ENCODE results near the gene RPS6KB2.

Gene RPS6KB2

GRCh38 chr11:67428052-67429001, at the start of gene RPS6KB2:
Gene RPS6KB2 (plus strand): TSS chr11:67428494. CDS start chr11:67428546, 52 bp downstream.
- in situ Hi-C loops (cut with HindIII; ENCODE audit: low pct_ligation_motif_present, low pct_unique_long_range_greater_than_20kb, low sequenced_read_pairs): no loop called here

GRCh38 chr11:67378544-67378943, 49.8 kb upstream of the RPS6KB2 start:
- DNase-seq: no peak
- in situ Hi-C loops (cut with HindIII; ENCODE audit: low pct_ligation_motif_present, low pct_unique_long_range_greater_than_20kb, low sequenced_read_pairs): no loop called here

More at GRCh38 chr11:67428052-67429001, at the start of gene RPS6KB2:
- peak; percentile 95 for DNase-seq

- in situ Hi-C loops (cut with HindIII; ENCODE audit: low pct_ligation_motif_present, low pct_unique_long_range_greater_than_20kb, low sequenced_read_pairs): no loop called here
- no peak for DNase-seq
Measured at GRCh38 chr11:67379061-67380058, 48.9 kb upstream of the RPS6KB2 start.

- in situ Hi-C loops (cut with HindIII; ENCODE audit: low pct_ligation_motif_present, low pct_unique_long_range_greater_than_20kb, low sequenced_read_pairs): no loop called here
- DNase-seq: no peak
Measured at GRCh38 chr11:67381244-67381972, 46.9 kb upstream of the RPS6KB2 start.

- DNase-seq: peak; percentile 72
- in situ Hi-C loops (cut with HindIII; ENCODE audit: low pct_ligation_motif_present, low pct_unique_long_range_greater_than_20kb, low sequenced_read_pairs): no loop called here
Measured at GRCh38 chr11:67382276-67383136, 45.8 kb upstream of the RPS6KB2 start.

GRCh38 chr11:67384851-67385366, 43.4 kb upstream of the RPS6KB2 start:
- peak; percentile 77 for DNase-seq
- in situ Hi-C loops (cut with HindIII; ENCODE audit: low pct_ligation_motif_present, low pct_unique_long_range_greater_than_20kb, low sequenced_read_pairs): no loop called here

GRCh38 chr11:67387069-67387468, 41.2 kb upstream of the RPS6KB2 start:
- no peak for DNase-seq
- in situ Hi-C loops (cut with HindIII; ENCODE audit: low pct_ligation_motif_present, low pct_unique_long_range_greater_than_20kb, low sequenced_read_pairs): no loop called here

GRCh38 chr11:67387518-67387917, 40.8 kb upstream of the RPS6KB2 start:
- no peak for DNase-seq
- in situ Hi-C loops (cut with HindIII; ENCODE audit: low pct_ligation_motif_present, low pct_unique_long_range_greater_than_20kb, low sequenced_read_pairs): no loop called here

- DNase-seq: peak; percentile 27
- in situ Hi-C loops (cut with HindIII; ENCODE audit: low pct_ligation_motif_present, low pct_unique_long_range_greater_than_20kb, low sequenced_read_pairs): no loop called here
Measured at GRCh38 chr11:67389477-67389876, 38.8 kb upstream of the RPS6KB2 start.

- in situ Hi-C loops (cut with HindIII; ENCODE audit: low pct_ligation_motif_present, low pct_unique_long_range_greater_than_20kb, low sequenced_read_pairs): no loop called here
Measured at GRCh38 chr11:67390947-67391303, 37.4 kb upstream of the RPS6KB2 start.

GRCh38 chr11:67391304-67392182, 36.8 kb upstream of the RPS6KB2 start, which contains the start of gene RAD9A:
Gene RAD9A (plus strand): TSS chr11:67391986. CDS start chr11:67392045, 59 bp downstream.
- DNase-seq: peak; percentile 89
- in situ Hi-C loops (cut with HindIII; ENCODE audit: low pct_ligation_motif_present, low pct_unique_long_range_greater_than_20kb, low sequenced_read_pairs): no loop called here

More at GRCh38 chr11:67390947-67391303, 37.4 kb upstream of the RPS6KB2 start:
- DNase-seq: no peak

- no peak for DNase-seq
- in situ Hi-C loops (cut with HindIII; ENCODE audit: low pct_ligation_motif_present, low pct_unique_long_range_greater_than_20kb, low sequenced_read_pairs): no loop called here
Measured at GRCh38 chr11:67392183-67392715, 36.0 kb upstream of the RPS6KB2 start.

- in situ Hi-C loops (cut with HindIII; ENCODE audit: low pct_ligation_motif_present, low pct_unique_long_range_greater_than_20kb, low sequenced_read_pairs): no loop called here
- DNase-seq: no peak
Measured at GRCh38 chr11:67393437-67393836, 34.9 kb upstream of the RPS6KB2 start.

- in situ Hi-C loops (cut with HindIII; ENCODE audit: low pct_ligation_motif_present, low pct_unique_long_range_greater_than_20kb, low sequenced_read_pairs): no loop called here
- DNase-seq: no peak
Measured at GRCh38 chr11:67393990-67394389, 34.3 kb upstream of the RPS6KB2 start.

GRCh38 chr11:67395555-67396258, 32.6 kb upstream of the RPS6KB2 start:
- in situ Hi-C loops (cut with HindIII; ENCODE audit: low pct_ligation_motif_present, low pct_unique_long_range_greater_than_20kb, low sequenced_read_pairs): no loop called here
- DNase-seq: no peak

GRCh38 chr11:67396259-67396581, 32.1 kb upstream of the RPS6KB2 start:
- no peak for DNase-seq
- in situ Hi-C loops (cut with HindIII; ENCODE audit: low pct_ligation_motif_present, low pct_unique_long_range_greater_than_20kb, low sequenced_read_pairs): no loop called here

Measured in ACHN (cell line).